BJ (cell line): Measurements from ENCODE around the gene BANF1. TPM values are rescaled to one million over a fixed set of nuclear protein-coding genes. Genes with fewer than 3 reads are reported as not detected.

Experiments used
- CTCF ChIA-PET: fragments of 350-600 bp; formaldehyde crosslinking; extraction: SDS; loops from one replicate; lab custom pipeline; 2021; ENCODE audit warnings: antibody characterized with exemption, inconsistent platforms; lab: Yijun Ruan, JAX
- POLR2A ChIA-PET: fragments of 300-600 bp; sonication (Branson Sonifier 250); formaldehyde crosslinking; extraction: SDS; loops from one replicate; lab custom pipeline; 2021; ENCODE audit warnings: antibody characterized with exemption; lab: Charles Lee
- DNase-seq: peaks from one replicate; pipeline ENCODE4 v3.0.0-alpha.2; 2011; ENCODE audit warnings: low read depth
- H3K27me3 ChIP-seq: 2 replicates; pipeline ENCODE4 v1.6.0; 2011; ENCODE audit warnings: low read length; ENCODE audit not compliant: control insufficient read depth, insufficient read depth
- H3K36me3 ChIP-seq: 2 replicates; pipeline ENCODE4 v1.5.1; 2011; ENCODE audit warnings: low read length; ENCODE audit not compliant: control insufficient read depth, insufficient read depth
- H3K4me3 ChIP-seq: 2 replicates; pipeline ENCODE4 v1.5.1; 2011; ENCODE audit warnings: low read depth, mild to moderate bottlenecking, control low read depth, low read length
- polyA plus RNA-seq: library from polyadenylated mRNA; depleted of rRNA; stranded (reverse); fragments of >200 nt; gene quantifications from 2 replicates; pipeline ENCODE4 v1.2.3, GENCODE V29; 2011
- TF ChIP-seq, protein P1 (sequence below): IDR thresholded peaks from 2 replicates; pipeline ENCODE4 v1.5.1; 2011; ENCODE audit warnings: low read depth, mild to moderate bottlenecking, control low read depth, inconsistent platforms, low read length, moderate library complexity; ENCODE audit not compliant: insufficient read depth

Gene BANF1
- polyA plus RNA-seq, 1 experiment, result 210 TPM

DNA sequence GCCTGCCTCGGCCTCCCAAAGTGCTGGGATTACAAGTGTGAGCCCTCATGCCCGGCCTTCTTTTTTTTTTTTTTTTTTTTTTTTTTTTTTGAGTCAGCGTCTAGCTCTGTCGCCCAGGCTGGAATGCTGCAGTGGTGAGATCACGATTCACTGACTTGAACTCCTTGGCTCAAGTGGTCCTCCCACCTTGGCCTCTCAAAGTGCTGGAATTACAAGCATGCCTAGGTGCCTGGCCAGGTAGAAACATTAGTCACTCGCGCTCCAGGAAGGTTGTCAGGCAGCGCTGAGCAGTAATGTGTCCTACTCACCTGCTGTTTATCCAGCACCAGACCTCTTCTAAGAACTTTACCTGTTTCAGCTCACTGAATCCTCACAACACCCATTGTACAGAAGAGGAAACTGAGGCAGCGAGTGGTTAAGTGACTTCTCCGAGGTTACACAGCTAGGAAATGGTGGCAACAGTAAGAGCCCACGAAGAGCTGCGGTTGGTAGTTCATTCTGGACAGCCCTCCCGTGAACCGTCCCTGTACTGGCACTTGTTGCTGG, 9.0 kb downstream of the BANF1 start:
- Histone ChIP-seq H3K27me3 (no peaks in the 10 kb centered on the region), H3K36me3 (0 out of 2 replicates have a peak, but pooled peaks cover under 1% of the 10 kb centered on the region), H3K4me3 (no peak overlapping the region)
- TF ChIP-seq, protein P1, sequence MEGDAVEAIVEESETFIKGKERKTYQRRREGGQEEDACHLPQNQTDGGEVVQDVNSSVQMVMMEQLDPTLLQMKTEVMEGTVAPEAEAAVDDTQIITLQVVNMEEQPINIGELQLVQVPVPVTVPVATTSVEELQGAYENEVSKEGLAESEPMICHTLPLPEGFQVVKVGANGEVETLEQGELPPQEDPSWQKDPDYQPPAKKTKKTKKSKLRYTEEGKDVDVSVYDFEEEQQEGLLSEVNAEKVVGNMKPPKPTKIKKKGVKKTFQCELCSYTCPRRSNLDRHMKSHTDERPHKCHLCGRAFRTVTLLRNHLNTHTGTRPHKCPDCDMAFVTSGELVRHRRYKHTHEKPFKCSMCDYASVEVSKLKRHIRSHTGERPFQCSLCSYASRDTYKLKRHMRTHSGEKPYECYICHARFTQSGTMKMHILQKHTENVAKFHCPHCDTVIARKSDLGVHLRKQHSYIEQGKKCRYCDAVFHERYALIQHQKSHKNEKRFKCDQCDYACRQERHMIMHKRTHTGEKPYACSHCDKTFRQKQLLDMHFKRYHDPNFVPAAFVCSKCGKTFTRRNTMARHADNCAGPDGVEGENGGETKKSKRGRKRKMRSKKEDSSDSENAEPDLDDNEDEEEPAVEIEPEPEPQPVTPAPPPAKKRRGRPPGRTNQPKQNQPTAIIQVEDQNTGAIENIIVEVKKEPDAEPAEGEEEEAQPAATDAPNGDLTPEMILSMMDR, result no peak
- CTCF ChIA-PET, result interaction anchor here (1.1 to 7.7 kb wide), 3 partner anchors 12 to 127 kb away, joined by 4 to 48 read pairs (median 4); no protein-coding TSS in a partner anchor
- DNase-seq, result no peak
- POLR2A ChIA-PET, result interaction anchor here (0.6 to 1.0 kb wide), 2 partner anchors 11 to 278 kb away, joined by 5 to 12 read pairs; partner anchors contain the start of gene YIF1A

DNA sequence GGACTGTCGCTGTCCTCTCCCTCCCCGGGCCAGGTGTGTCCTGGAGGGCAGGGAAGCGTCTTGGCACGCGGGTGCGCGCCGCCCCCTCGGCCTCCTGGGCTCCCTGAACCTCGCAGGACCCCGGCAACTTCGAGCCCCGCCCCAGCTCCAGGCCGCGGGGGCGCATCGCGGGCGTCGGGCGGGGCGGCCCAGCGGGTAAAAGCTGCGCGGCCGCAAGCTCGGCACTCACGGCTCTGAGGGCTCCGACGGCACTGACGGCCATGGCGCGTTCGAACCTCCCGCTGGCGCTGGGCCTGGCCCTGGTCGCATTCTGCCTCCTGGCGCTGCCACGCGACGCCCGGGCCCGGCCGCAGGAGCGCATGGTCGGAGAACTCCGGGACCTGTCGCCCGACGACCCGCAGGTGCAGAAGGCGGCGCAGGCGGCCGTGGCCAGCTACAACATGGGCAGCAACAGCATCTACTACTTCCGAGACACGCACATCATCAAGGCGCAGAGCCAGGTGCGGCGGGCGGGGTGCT, 9.5 kb downstream of the BANF1 start, which contains the start of gene CST6:
Gene CST6 (plus strand): TSS at position 224 of the 519 bp plus-strand sequence. CDS start 37 bp downstream, at position 261.
- no peak within 1 kb of the TSS for H3K4me3 ChIP-seq
- H3K36me3 ChIP-seq, result no peaks in the 10 kb centered on the region
- POLR2A ChIA-PET, result interaction anchor here (0.6 to 1.0 kb wide), 2 partner anchors 11 to 277 kb away, joined by 5 to 12 read pairs; partner anchors contain the start of gene YIF1A
- DNase-seq, result no peak
- no peaks in the 10 kb centered on the region for H3K27me3 ChIP-seq
- CTCF ChIA-PET, result interaction anchor here (1.1 to 7.7 kb wide), 4 partner anchors 9 to 127 kb away, joined by 3 to 48 read pairs (median 4); no protein-coding TSS in a partner anchor
- TF ChIP-seq, protein P1, result no peak

- CTCF ChIA-PET, result interaction anchor here (1.1 to 7.7 kb wide), 4 partner anchors 8 to 128 kb away, joined by 3 to 48 read pairs (median 4); no protein-coding TSS in a partner anchor
- TF ChIP-seq, protein P1, result no peak
- DNase-seq, result no peak
- POLR2A ChIA-PET, result no interaction called here
- H3K27me3 ChIP-seq, result no peaks in the 10 kb centered on the region
- no peaks in the 10 kb centered on the region for H3K36me3 ChIP-seq
- H3K4me3 ChIP-seq, result no peak overlapping the region
These were observed 10.2 kb downstream of the BANF1 start for GRCh38 chr11:66012371-66012945.

GRCh38 chr11:66012946-66013761, 10.9 kb downstream of the BANF1 start:
- ChIA-PET POLR2A (no interaction called here), CTCF (interaction anchor here (1.2 to 7.7 kb wide), 2 partner anchors 8 to 10 kb away, joined by 3 to 48 read pairs; no protein-coding TSS in a partner anchor)
- TF ChIP-seq, protein P1, result no peak
- no peaks in the 10 kb centered on the region for H3K36me3 ChIP-seq
- H3K27me3 ChIP-seq, result no peaks in the 10 kb centered on the region
- no peak for DNase-seq
- no peak overlapping the region for H3K4me3 ChIP-seq
